IPS DF 6.9 (cell line): ENCODE measurements around the gene GLP1R.

Experiments used
- DNase-seq: peaks from one replicate; pipeline ENCODE4 v3.0.0-alpha.2; 2013; ENCODE audit warnings: low read depth, low spot score
- H3K27ac ChIP-seq: one replicate; pipeline ENCODE4 v1.5.1; 2013; ENCODE audit warnings: low read length, control low read depth
- H3K27me3 ChIP-seq: 2 replicates; pipeline ENCODE4 v1.6.1; 2013; ENCODE audit warnings: mild to moderate bottlenecking, low read length; ENCODE audit not compliant: control insufficient read depth, insufficient read depth
- H3K36me3 ChIP-seq: 2 replicates; pipeline ENCODE4 v1.6.1; 2013; ENCODE audit warnings: low read length; ENCODE audit not compliant: control insufficient read depth, insufficient read depth
- H3K4me1 ChIP-seq: 2 replicates; pipeline ENCODE4 v1.6.1; 2013; ENCODE audit warnings: low read length; ENCODE audit not compliant: control insufficient read depth, insufficient read depth
- H3K4me3 ChIP-seq: 2 replicates; pipeline ENCODE4 v1.5.1; 2013; ENCODE audit warnings: mild to moderate bottlenecking, low read length
- H3K9me3 ChIP-seq: 2 replicates; pipeline ENCODE4 v1.6.1; 2013; ENCODE audit warnings: low read length, inconsistent platforms; ENCODE audit not compliant: control insufficient read depth, insufficient read depth
- WGBS: extraction: QIAGEN DNeasy Blood & Tissue Kit; methylation state at CpG from one replicate; pipeline ENCODE4 v1.1.7; 2013; ENCODE audit warnings: mixed read lengths, missing lambda C conversion rate; ENCODE audit not compliant: insufficient read length, insufficient coverage; 5-methylcytosine and 5-hydroxymethylcytosine counted together

GLP1R gene

GRCh38 chr6:39041072-39041471 lies 7.5 kb upstream of the GLP1R start:
- no peaks in the 10 kb centered on the region; the same call in 1 of the 2 replicates for H3K27me3 ChIP-seq
- H3K27ac ChIP-seq, result no peak overlapping the region
- H3K9me3 ChIP-seq, result no peaks in the 10 kb centered on the region
- no peaks in the 10 kb centered on the region for H3K4me1 ChIP-seq
- no peak for DNase-seq
- no peaks in the 10 kb centered on the region for H3K36me3 ChIP-seq
- no peak overlapping the region for H3K4me3 ChIP-seq
- no CpG with 5 or more reads among the region's 2 CpGs for WGBS

GRCh38 chr6:39043776-39044175 lies 4.8 kb upstream of the GLP1R start:
- H3K4me1 ChIP-seq, result 0 out of 2 replicates have a peak, but pooled peaks cover 1% of the 10 kb centered on the region
- H3K36me3 ChIP-seq, result no peaks in the 10 kb centered on the region
- no peaks in the 10 kb centered on the region for H3K9me3 ChIP-seq
- DNase-seq, result no peak
- peaks cover 10% of the 10 kb centered on the region; the same call in 1 of the 2 replicates for H3K27me3 ChIP-seq
- H3K27ac ChIP-seq, result no peak overlapping the region
- H3K4me3 ChIP-seq, result no peak overlapping the region
- no CpG with 5 or more reads among the region's 3 CpGs for WGBS

- WGBS, result no CpG with 5 or more reads among the region's 4 CpGs
- H3K27me3 ChIP-seq, result peaks cover 11% of the 10 kb centered on the region; the same call in 1 of the 2 replicates
- H3K36me3 ChIP-seq, result no peaks in the 10 kb centered on the region
- no peak overlapping the region for H3K4me3 ChIP-seq
- DNase-seq, result no peak
- 0 out of 2 replicates have a peak, but pooled peaks cover 2% of the 10 kb centered on the region for H3K4me1 ChIP-seq
- H3K9me3 ChIP-seq, result no peaks in the 10 kb centered on the region
- H3K27ac ChIP-seq, result no peak overlapping the region
Measured at GRCh38 chr6:39044181-39044580, 4.4 kb upstream of the GLP1R start.

- no CpG with 5 or more reads among the region's 6 CpGs for WGBS
- Histone ChIP-seq H3K27ac (no peak overlapping the region), H3K36me3 (no peaks in the 10 kb centered on the region), H3K9me3 (no peaks in the 10 kb centered on the region), H3K4me1 (peaks cover 6% of the 10 kb centered on the region; the same call in 1 of the 2 replicates), H3K4me3 (no peak overlapping the region; the same call in 1 of the 2 replicates), H3K27me3 (peaks cover 18% of the 10 kb centered on the region; the same call in 1 of the 2 replicates)
- DNase-seq, result no peak
Measured at GRCh38 chr6:39047434-39048327, 900 bp upstream of the GLP1R start.

- WGBS, result no CpG with 5 or more reads among the region's 9 CpGs
- no peaks in the 10 kb centered on the region for H3K36me3 ChIP-seq
- peaks cover 6% of the 10 kb centered on the region; the same call in 1 of the 2 replicates for H3K4me1 ChIP-seq
- peaks cover 18% of the 10 kb centered on the region; the same call in 1 of the 2 replicates for H3K27me3 ChIP-seq
- DNase-seq, result no peak
- H3K4me3 ChIP-seq, result no peak overlapping the region
- no peak overlapping the region for H3K27ac ChIP-seq
- no peaks in the 10 kb centered on the region for H3K9me3 ChIP-seq
Measured at GRCh38 chr6:39049575-39050283, 1.1 kb downstream of the GLP1R start.

- Histone ChIP-seq H3K27me3 (peaks cover 18% of the 10 kb centered on the region; the same call in 1 of the 2 replicates), H3K4me3 (no peak overlapping the region), H3K27ac (no peak overlapping the region), H3K9me3 (no peaks in the 10 kb centered on the region), H3K36me3 (no peaks in the 10 kb centered on the region), H3K4me1 (peaks cover 6% of the 10 kb centered on the region; the same call in 1 of the 2 replicates)
- DNase-seq, result no peak
- WGBS, result no CpG with 5 or more reads among the region's 5 CpGs
Measured at GRCh38 chr6:39050453-39051112, 2.0 kb downstream of the GLP1R start.

GRCh38 chr6:39051399-39052122 lies 3.0 kb downstream of the GLP1R start:
- DNase-seq, result no peak
- WGBS, result no CpG with 5 or more reads among the region's 4 CpGs
- no peak overlapping the region for H3K4me3 ChIP-seq

GRCh38 chr6:39053016-39053624 lies 4.5 kb downstream of the GLP1R start:
- H3K27ac ChIP-seq, result no peak overlapping the region
- no peaks in the 10 kb centered on the region for H3K36me3 ChIP-seq
- WGBS, result no CpG with 5 or more reads among the region's 4 CpGs
- DNase-seq, result no peak
- H3K4me3 ChIP-seq, result no peak overlapping the region
- peaks cover 10% of the 10 kb centered on the region; the same call in 1 of the 2 replicates for H3K27me3 ChIP-seq
- H3K4me1 ChIP-seq, result peaks cover 5% of the 10 kb centered on the region; the same call in 1 of the 2 replicates
- no peaks in the 10 kb centered on the region for H3K9me3 ChIP-seq

More at GRCh38 chr6:39051399-39052122, 3.0 kb downstream of the GLP1R start:
- H3K36me3 ChIP-seq, result no peaks in the 10 kb centered on the region
- H3K9me3 ChIP-seq, result no peaks in the 10 kb centered on the region
- H3K4me1 ChIP-seq, result peaks cover 6% of the 10 kb centered on the region; the same call in 1 of the 2 replicates
- H3K27ac ChIP-seq, result no peak overlapping the region
- peaks cover 18% of the 10 kb centered on the region; the same call in 1 of the 2 replicates for H3K27me3 ChIP-seq

GRCh38 chr6:39053854-39054576 lies 5.4 kb downstream of the GLP1R start:
- Histone ChIP-seq H3K27me3 (peaks cover 8% of the 10 kb centered on the region; the same call in 1 of the 2 replicates), H3K9me3 (no peaks in the 10 kb centered on the region), H3K27ac (no peak overlapping the region), H3K36me3 (no peaks in the 10 kb centered on the region), H3K4me3 (no peak overlapping the region), H3K4me1 (peaks cover 5% of the 10 kb centered on the region; the same call in 1 of the 2 replicates)
- WGBS, result no CpG with 5 or more reads among the region's 9 CpGs
- no peak for DNase-seq
